ENCODE measurements around the gene TREM1.

GRCh38 chr6:41269716-41270115, 16.8 kb downstream of the TREM1 start:
- TF ChIP-seq CTCF (IDR thresholded peaks at IDR 0.05; ENCODE audit: insufficient read depth, low read length) (no peak), POLR2AphosphoS5 (IDR thresholded peaks at IDR 0.05; ENCODE audit: low read depth) (no peak), SPI1 (IDR thresholded peaks at IDR 0.05; ENCODE audit: borderline replicate concordance, low read depth) (no peak), REST (IDR thresholded peaks at IDR 0.05; ENCODE audit: insufficient replicate concordance, low read depth) (no peak)

Measured in HL-60 (cell line).